HG03139 (cell line): ENCODE measurements around the gene DCAF7.

Source experiments
- ATAC-seq: cut with Tn5 transposase; IDR thresholded peaks from one replicate; pipeline ENCODE4 v1.9.1; 2021; ENCODE audit not compliant: unreplicated experiment

DCAF7 gene

DNA sequence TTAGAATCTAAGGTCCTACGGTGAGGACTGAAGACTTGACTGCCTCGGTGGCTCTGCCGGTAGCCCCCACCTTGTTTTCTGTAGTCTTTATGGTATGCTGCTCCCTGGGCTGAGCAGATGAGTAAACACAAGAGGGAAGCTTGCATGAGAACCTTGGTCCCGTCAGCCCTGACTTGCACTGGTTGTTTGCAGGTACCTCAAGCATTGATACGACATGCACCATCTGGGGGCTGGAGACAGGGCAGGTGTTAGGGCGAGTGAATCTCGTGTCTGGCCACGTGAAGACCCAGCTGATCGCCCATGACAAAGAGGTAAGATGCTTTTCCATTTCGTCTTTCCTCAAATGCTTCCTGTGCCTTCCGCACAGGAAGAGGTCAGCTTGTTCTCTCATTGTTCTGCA lies 29.4 kb downstream of the DCAF7 start:
- no peak for ATAC-seq

DNA sequence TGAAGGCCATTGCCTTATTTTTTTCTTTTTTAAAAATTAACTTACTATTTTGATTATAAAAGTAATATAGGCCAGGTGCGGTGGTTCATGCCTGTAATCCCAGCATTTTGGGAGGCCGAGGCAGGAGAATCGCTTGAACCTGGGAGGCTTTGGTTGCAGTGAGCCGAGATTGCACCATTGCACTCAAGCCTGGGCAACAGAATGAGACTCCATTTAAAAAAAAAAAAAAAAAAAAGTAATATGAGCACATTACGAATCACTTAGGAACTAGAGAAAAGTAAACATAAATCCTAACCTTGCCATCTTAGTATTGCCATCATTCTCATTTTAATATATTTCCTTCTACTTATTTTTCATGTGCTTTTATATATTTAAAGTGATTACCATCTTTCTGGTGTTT lies 37.5 kb downstream of the DCAF7 start:
- no peak for ATAC-seq

DNA sequence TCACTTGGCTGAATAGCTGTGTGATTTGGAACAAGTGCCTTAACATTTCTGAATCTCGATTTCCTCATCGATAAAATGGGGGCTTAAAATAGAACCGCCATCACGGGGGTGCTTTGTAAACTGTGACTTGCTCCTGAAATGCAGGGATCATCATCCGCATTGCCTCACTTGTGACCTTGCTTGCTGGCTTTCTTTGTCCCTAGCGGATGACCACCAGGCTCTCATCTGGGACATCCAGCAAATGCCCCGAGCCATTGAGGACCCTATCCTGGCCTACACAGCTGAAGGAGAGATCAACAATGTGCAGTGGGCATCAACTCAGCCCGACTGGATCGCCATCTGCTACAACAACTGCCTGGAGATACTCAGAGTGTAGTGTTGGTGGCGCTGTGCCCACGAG lies 38.5 kb downstream of the DCAF7 start:
- no peak for ATAC-seq

DNA sequence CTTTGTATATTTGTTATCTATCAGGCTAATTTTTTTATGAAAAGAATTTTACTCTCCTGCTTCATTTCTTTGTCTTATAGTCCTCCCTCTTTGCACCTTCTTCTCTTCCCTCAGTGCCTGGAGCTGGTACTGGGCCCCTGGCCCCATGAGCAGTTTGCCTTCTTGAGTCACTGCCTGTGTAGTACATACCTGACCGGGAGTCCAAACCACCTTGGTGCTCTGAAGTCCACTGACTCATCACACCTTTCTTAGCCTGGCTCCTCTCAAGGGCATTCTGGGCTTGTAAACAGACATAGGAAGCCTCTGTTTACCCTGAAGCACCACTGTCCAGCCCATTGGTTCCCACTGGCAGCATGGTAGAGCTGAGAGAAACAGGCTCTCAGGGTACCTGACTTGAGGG lies 39.4 kb downstream of the DCAF7 start:
- no peak for ATAC-seq

DNA sequence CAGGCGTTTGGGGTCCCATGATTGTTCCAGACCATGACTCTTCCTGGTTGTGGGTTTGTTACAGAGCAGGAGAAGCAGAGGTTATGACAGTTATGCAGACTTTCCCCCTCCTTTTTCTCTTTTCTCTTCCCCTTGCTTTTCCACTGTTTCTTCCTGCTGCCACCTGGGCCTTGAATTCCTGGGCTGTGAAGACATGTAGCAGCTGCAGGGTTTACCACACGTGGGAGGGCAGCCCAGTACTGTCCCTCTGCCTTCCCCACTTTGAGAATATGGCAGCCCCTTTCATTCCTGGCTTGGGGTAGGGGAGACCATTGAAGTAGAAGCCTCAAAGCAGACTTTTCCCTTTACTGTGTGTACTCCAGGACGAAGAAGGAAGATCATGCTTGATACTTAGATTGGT lies 42.5 kb downstream of the DCAF7 start:
- no peak for ATAC-seq

DNA sequence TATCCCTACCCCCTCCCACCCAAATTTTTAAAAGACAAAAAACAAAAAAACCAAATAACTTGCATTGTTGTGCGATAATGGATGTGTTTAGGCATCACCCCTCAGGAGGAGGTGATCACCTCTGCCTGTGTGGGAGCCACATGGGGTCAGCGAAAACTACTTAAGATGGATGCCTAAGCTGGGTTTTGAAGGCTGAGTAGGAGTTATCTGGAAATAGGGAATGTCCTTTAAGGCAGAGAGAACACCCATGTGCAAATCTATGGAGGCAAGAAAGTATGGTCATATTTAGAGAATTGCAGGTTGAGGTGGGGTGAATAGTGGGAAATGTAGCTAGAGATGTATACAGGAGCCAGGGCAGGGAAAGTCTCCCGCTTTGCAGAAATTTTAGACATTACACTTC lies 44.9 kb downstream of the DCAF7 start:
- no peak for ATAC-seq

DNA sequence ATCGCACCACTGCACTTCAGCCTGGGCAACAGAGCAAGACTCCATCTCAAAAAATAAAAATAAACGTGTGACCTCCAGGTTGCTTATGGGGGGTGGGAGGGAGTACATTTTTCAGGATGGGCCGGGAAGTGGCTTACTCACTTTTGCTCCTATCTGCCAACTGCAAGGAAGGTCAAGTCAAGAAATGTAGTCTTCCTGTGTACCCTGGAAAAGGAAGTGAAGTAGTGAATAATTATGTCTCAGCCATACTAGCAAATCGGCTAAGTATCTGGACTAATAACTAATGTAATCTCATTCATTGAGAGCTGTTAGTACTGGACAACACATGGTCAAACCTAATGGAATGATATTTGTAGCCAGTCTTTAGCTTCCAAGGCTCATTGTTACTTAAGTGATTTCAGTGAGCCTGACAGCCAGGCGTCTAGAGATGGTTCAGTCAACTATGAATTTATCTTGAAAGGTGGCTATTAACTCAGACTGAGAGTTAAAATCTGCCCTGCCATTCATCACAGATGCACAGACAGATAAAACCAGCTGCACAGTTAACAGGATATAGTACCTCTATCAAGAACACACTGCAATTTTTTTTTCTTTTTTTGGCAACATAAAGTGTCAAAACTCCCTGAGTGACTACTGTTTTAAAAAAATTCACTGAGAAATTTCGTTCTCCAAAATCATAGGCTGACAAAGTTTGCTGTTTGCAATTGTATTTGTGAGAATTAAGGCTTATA lies 46.7 kb downstream of the DCAF7 start:
- ATAC-seq, result no peak

DNA sequence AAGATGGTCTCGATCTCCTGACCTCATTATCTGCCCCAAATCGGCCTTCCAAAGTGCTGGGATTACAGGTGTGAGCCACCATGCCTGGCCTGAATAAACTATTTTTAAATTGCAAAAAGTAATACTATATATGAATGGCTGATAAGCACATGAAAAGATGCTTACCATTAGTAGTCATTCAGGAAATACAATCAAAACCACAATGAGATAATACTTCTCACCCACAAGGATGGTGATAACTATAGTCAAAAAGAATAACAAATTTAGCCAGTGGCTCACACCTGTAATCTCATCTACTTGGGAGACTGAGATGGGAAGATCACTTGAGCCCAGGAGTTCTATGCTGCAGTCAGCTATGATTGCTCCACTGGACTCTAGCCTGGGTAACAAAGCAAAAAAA lies 48.0 kb downstream of the DCAF7 start:
- no peak for ATAC-seq

DNA sequence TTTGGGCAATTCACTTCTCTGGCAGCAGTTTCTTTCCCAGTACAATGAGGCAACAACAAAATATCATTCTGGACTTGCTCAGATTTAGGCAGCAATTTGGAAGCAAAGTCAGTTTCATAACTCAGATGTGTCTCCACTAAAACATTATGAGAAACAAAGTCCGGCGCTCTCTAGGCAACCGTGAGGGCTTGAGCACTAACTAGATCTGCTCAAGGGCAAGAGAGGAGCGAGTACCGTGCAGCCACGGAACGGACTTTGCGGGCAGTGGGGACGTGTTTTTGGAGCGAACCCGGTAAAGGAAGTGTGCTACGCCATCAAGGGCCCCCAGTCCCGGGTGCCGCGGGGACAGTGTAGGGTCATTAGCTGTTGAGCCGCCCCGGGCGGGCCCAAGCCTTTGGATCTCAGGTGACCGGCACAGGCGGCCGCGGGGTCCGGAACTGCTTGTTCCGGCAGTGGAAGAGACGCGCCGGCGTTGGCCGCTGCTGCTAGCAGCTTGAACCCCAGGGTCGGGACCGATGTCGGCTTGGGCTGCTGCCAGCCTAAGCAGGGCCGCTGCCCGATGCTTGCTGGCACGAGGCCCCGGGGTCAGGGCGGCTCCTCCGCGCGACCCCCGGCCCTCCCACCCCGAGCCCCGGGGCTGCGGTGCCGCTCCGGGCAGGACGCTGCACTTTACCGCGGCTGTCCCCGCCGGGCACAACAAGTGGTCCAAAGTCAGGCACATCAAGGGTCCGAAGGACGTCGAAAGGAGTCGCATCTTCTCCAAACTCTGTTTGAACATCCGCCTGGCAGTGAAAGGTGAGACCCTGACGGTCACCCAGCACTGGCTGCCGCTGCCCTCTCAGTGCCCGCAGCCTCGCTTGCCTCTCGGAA lies 50.5 kb downstream of the DCAF7 start, which contains the start of gene TACO1:
TSS of gene TACO1 (plus strand) at position 327 of the 870 bp plus-strand sequence. CDS start at position 516, 189 bp downstream.
- ATAC-seq, result peak; percentile 82

DNA sequence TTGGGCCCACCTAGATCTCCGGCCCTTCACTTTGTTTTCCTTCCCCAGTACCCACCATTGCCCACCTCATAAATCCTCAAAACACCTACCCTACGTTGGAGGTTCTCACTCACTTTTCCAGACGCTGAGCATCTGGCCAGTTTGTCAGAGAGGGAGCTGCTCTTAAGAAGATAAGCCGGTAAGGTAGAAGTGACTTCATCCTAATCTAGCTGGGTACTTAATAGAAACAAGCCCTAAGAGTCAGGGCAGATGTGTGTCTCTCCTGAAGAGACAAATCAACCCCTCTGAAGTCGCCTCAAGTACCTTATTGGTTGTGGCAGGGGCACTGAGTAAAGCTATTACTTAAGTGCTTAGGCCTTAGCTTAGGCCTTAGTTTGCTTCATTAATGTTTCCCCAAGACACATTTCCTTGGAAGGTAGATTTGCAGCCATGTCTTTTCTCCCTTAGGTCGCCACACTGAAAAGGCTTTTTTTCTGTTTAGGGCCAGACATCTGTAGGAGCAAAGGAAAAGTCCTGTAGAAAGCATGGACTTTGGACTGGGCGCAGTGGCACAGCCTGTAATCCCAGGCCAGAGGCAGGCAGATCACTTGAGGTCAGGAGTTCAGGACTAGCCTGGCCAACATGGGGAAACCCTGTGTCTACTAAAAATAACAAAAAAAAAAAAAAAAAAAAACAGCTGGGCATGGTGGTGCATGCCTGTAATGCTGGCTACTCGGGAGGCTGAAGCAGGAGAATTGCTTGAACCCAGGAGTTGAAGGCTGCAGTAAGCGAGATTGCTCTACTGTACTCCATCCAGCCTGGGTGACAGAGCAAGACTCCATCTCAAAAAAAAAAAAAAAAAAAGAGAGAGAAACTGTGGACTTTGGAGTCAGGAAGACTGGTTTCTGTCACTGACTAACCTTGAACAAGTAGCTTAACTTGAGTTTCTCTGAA lies 51.4 kb downstream of the DCAF7 start:
- no peak for ATAC-seq

DNA sequence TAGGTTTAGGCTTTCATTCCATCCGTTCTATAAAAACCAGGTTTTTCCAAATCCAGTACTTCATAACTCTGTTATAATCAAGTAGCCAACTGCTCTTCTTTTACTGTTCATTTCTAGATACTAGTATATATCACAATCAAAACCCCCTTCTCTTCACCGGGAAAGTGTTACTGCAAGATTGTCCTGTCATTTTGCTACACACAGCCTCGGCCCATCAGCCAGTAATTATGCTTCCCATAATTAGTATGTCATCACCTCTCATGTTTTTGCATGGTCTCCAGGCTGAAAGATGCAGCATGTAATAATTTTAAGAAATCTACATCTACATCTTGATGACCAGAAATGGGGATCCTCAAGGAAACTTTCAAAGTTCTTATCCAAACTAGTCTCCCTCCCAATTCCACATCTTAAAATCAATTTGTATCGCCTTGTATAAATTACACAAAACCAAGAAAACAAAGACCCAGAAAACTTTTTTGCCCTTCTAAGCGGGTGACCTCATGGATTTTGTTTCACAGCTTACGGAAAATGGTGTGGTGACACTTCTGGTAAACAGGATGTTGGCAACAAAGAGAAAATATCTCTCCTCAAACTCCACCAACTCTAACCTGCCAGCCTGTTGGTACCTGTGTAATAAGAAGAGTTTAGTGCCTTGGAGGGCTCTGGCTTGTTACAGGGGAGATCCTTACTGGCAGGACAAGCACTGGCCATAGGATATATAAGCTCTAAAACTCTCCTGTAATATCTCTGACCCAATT lies 59.7 kb downstream of the DCAF7 start:
- no peak for ATAC-seq

DNA sequence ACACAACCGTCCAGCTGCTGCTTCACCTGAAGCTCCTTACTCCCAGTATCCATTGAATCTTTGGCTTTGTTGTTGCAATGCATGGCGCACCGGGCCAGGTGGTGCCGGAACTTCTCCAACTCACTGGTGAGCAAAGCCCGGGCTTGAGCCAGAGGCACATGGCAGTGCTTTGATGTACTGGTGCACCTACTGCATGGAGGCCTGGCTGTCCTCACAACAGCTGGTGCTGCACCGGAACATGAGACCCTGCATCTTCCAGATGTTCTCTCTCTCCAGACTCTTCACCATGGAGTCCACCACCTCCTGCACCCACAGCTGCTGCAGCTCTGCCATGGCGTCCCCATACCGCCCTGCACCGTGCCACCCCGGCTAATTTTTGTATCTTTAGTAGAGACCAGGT lies 60.6 kb downstream of the DCAF7 start:
- no peak for ATAC-seq

DNA sequence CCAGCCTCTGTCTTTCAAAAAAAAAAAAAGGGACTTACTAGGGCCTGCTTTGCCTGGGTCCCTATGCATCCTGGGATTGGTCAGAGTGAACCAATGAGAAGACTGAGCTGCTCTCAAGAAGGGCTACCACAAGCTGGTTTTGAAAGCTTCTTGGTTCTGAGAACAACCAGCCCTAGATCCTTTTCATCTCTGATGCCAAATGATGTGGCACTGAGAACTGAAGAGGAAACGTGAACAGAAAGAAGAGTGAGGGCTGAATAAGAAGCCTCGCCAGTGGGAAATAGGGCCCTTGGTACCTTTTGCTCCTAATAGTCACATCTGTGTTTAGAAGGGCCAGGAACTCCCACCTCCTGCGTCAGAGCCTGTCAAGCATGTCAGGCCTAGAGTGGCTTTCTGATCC lies 61.1 kb downstream of the DCAF7 start:
- no peak for ATAC-seq

DNA sequence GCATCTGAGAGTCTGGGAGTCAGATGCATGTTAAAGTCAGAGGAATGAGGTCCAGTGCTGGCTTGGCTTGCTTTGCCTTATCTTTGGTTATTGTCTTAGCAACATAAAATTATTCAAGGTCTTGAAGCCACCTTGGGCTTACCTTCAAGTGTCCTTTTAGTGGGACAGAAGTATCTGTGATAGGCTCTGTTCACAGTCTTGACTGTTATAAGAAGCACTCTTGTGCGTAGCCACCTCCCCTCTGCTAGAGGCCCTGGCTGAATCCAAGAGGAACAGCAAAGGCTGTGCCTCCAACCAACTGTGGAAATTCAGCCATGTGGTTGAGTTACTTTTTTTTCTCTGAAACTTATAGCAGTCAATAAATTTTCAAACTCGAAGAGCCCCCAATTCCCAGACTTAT lies 63.4 kb downstream of the DCAF7 start:
- ATAC-seq, result no peak

DNA sequence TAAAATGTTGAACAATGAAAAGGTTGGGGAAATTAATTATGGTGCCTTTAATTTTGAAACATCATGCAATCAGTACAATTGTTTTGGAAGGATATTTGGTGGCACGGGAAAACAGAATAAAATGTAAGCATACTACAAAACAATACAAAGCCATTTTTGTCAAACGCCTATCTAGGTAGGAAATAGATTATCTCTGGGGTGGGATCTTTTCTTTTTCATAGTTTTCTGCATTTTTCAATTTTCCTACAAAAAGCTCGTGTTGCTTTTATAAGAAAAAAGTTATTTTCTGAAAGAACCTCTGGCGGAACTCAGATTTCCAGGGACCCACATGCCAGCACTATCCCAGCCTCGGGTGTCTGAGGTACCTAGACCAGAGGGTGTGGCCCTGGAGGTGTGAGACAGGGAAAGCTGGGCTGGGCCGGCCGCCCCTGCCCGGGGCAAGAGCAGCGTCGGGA lies 71.0 kb downstream of the DCAF7 start:
- ATAC-seq, result no peak

DNA sequence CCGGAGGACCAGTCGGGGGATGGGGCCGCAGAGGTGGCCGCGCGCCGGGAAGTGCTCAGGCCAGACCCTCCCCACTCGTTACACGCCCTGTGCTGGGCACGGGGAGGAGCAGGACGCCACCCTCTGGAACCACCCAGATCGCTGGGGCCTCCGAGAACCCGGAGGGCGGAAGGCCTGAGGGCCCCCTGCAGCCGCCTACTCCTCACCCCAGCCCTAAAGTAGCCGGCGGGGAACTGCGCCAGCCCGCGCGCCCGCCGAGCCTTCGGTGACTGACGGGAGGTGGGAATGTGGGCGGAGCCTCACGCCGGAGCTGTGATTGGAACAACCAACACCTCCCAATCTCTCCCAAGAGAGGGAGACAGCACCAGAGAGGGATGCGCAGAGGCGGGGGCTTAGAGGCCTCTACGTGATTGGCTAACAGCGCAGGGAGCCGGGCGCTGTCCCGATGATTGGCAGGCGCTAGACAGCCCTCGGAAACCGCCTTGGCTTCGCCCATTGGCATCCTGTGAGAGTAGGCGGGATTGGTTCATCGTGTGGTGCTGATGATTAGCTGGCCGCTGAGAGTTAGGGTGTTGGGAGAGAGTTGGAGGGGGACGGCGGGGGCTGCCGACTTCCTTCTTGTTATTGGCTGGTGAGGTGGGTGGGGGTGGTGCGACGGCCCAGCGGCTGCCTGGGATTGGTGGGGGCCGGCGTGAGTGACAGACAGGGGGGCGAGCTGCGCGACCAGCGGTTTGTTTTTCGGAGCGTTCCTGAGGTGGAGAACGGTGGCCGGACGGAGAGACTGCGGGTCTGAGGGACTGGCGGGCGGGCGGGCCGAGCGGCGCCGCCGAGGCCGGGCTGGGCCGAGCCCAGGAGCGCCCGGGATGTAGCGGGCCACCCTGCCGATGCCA lies 71.7 kb downstream of the DCAF7 start, which contains the start of gene MAP3K3:
TSS of gene MAP3K3 (plus strand) at position 734 of the 890 bp plus-strand sequence. CDS start 343 bp downstream, outside the sequence.
- peak; percentile 91 for ATAC-seq

DNA sequence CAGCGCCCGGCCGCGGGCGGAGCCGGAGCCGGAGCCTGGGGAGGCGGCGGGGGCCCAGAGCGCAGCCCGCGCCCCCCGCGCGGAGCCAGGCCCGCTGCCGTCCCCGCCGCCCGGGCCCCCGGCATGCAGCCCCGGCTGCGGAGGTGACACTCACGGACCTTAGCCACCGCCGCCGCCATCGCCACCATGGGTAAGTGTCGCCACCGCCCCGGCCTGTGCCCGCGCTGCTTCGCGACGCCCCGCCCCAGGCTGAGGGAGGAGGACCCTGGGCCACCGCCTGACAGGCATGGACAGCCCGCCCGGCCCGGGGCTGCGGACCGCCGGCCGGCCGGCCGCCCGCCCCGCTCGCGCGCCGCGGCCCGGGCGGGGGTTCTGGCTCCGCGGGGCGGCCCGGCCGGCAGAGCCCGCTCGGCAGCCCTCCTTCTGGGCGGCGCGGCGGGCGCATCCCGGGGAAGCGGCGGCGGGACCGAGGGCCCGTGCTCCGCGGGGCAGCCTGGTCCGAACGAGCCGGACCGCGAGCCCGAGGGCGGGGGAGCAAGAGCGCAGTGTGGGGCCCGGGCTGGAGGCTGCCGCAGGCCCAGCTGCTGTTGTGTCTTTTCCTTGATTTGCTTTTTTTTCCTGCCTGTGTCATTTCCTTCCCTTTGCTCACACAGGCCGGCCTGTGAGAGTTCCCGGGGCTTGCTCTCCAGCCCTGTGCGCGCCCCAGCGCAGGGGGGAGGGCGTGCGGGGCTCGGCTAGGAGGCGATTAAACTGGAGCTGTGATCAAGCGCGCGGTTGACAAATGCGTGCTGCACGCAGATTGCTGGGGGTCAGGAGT lies 72.5 kb downstream of the DCAF7 start:
- peak; percentile 13 for ATAC-seq

DNA sequence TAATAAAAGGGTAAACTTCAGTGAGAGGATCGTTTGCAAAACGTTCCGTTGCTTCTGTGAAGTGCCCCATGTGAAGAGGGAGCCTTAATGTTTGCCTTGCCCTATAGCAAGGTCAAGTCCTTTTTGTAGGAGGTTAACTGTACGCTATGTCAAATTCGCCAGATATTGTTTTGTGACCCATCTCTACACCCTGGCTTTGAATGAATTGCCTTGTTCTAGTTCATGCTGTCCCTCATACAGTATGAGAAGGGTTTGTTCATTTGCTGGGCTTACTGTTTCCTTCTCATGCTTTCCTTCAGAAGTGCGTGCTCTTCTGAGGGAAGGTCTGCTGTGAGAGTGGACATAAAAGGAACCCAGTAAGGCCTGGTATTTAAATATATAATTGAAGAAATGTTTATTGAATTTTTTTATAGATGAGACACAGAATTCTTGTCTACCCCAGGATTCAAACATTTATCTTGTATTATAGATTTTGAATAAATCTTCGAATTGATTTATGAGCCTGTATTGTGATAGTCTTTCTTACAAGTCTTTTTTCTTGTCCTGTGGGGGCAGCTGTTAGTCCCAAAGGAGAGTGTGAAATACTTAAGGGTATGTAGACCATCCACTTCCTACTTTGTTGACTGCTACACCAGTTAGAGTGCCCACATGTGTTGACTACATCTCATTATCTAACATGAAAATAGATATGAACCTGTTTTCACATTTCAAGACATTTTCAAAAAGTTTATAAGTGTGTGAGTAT lies 73.7 kb downstream of the DCAF7 start:
- ATAC-seq, result no peak
